NCI-H226 (cell line): Measurements from ENCODE around the gene SREBF1.

Experiments
- DNase-seq: peaks from one replicate; pipeline ENCODE4 v3.0.0-alpha.2; 2015

SREBF1 gene

DNA sequence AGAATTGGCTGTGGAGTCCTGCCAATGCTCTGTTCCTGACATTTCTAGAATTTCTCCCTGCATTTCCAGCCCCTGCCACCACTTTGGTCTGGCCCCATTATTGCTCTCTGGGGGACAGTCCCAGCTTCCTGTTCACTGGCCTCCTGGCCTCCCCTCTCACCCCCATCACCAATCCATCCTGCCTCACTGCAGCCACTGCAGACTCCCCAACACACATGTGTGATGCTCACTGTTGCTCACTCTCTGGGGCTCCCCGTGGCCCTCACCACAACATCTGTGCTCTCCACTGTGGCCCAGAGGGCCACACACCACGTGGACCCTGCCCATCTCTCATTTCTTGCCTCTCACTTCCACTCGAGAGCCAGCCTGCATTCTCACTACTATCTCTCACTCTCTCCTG is 64.6 kb downstream of the SREBF1 start:
- DNase-seq = no peak

DNA sequence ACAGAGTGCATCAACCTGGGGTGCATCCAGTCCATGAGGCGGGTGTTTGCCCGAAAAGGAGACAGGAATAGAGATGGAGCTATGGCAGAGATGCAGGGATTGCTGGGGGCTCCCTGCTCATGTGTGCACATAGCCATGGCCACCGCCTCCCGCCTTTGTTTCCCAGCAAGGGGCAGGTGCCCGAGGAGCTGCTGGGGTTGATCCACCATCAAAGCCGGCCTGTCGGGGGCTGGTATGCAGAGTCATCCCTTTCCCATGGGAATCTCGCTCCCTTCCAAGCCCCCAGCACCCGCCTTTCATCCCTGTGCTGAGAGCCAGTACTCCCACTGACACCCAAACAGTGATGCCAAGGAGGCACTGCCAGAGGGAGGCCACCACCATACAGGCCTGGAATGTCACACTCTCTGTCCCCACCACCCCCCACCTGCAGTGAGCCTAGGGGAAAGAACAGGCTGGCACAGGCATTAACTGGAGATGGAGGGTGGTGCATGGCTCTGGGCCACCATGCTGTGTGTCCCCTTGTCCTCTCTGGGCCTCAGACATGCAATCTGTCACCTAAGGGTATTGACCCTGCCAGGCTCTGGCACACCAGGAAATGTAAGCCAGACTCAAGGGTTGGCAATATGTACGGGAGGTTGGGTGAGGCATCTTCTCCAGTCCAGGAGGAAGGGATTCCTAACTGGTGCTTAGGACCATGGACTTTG is 65.1 kb downstream of the SREBF1 start:
- no peak for DNase-seq

DNA sequence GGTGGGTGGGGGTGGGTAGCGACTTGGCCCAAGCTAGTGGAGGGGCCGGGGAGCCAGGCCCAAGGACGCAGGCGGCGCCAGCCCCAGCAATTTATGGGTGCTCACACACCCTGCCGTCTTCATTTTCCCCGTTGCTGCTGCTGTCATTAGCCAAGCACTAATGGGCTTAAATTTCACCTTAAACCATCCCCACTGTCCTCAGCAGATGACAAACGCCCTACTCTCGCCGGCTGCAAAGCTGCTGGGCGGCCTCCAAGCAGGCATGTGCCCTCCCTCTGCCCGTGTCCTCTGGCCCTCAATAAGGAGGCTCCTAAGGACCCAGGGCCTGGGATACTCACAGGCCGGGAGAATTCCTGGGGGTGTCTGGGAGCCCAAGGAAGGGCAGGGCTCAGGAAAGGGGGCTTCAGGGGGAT is 66.1 kb downstream of the SREBF1 start:
- DNase-seq = no peak

DNA sequence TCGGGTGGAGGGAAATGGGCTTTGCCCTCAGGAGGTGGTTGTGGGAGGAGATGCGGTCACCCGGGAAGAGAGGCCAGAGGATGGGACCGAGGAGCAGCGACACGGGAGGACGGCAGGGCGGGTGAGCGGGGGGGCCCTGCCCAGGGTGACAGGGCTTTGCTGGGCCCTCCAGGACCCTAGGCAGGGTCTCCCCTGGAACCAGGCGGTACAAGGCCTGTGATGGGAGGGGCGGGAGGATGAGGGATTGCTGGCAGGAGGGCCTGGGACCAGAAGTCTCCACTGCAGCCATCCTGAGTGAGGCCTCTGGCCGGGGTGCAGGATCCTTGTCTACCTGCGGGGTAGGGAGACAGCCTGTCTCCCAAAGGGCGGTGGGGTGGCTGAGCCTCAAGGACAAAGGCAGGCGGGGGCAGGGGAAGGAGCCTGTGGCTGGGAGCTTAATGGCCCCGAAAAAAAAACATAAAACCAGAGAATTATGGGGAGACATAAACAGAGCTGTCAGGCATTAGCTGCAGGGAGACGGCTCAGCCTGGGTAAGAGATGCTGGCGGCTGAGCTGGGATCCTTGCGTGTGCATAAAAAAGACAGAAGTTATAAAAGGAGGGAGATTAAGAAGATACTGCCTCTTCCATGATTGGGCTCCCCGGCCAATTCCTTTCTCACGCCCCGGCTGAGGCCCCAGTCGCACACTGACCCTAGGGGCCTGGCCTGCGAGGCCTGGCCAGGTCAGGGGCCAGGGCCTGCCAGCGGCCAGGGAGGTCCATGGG is 66.7 kb downstream of the SREBF1 start:
- DNase-seq = no peak

DNA sequence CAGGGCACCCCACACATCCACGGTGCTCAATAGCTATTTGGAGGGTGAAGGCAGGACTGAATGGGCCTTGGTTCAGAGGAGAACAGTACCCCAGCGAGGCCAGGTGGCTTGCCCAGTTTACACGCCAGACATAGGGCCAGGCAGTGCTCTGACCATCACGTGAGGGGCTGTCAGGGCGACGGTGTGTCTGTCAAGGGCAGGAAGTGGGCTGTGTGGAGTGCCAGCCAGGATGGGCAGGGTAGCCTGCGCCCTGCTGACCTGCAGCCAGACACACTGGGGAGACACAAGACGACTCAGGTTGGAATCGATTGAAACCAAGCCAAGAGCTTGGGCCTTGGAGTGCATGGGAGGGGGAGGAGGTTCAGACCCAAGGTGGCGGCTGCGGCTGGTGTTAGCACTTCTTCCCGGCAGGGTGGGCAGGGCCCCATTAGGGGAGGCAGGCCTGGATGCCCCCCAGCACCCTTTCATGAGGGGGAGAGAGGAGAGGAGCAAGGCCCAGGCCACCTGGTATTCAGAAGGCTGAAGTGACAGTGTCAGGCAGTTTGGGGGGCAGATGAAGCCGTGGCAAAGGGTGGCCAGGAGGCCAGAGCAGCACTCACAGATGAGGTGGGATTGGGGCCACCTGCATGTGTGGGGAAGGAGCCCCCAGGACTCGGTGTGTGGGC is 68.2 kb downstream of the SREBF1 start:
- DNase-seq = no peak

DNA sequence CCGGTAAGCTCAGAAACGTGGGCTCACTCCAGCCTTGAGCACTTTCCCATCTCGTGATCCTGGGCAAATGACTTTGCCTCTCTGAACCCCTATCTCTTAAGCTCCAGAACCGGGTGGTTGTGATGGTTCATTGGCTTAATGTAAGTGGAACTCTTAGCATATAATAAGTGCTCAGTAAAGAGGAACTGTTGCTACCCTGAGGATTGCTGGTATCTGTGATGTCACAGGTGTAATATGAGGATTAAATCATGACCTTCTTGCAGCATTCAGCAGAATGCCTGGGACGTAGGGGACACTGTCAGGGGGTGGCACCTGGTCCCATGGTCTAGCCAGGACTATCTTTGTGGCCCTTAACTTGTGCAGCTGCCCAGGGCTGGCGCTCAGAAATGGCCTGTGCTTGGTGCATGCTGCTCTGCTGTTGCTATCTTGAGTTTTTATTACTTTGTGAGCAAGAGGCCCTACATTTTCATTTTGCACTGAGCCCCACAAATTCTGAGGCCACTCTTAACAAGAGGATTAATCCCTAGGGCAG is 68.8 kb downstream of the SREBF1 start:
- no peak for DNase-seq

DNA sequence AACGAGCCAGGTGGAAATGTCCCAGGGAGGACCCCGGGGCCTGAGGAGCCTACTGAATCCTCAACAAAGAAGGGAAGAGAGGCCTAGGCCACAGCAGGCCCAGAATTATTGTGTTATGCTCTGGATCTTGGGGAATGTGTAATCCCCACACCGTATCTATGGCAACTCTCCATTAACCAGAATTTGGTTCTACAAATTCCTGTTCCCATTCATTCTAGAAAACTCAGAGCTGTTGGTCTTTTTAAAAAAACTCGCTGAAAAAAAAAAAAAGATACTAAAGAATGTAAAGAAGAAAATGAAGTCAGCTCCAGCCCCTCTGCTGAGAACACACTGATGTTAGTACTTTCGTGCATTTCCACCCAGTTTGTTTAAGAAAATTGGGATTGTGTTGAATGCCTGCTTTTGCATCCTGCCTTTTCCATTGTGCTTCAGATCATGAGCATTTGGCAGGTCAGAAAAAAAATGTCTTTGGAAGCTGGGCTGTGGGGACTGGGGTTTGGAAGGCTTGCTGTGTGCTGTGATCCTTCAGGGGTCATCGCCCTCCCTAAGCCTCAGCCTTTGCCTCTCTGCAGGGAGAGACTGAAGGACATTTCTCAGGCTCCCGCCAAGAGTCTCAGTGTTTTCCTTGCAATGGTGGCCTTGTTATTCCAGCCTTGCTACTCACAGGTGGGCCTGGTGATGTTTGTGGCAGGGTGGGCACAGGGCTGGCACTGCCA is 69.5 kb downstream of the SREBF1 start:
- no peak for DNase-seq

DNA sequence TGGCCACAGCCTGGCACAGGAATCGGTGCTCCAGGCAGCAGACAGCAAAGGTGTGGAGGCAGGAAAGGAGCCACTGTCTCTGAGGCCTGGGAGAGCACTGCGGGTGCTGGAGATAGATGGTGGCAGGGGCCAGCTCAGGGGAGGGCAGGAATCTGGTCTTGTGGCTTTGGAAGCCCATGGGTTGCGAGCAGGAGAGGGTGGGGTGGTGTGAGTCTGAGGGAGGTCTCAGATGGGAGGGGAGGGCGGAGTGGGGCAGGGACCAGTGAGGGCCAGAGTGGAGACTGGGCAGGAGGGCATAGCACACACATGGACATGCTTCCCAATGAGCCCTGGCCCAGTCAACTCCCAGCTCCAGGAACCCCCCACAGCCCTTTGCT is 70.1 kb downstream of the SREBF1 start:
- no peak for DNase-seq

DNA sequence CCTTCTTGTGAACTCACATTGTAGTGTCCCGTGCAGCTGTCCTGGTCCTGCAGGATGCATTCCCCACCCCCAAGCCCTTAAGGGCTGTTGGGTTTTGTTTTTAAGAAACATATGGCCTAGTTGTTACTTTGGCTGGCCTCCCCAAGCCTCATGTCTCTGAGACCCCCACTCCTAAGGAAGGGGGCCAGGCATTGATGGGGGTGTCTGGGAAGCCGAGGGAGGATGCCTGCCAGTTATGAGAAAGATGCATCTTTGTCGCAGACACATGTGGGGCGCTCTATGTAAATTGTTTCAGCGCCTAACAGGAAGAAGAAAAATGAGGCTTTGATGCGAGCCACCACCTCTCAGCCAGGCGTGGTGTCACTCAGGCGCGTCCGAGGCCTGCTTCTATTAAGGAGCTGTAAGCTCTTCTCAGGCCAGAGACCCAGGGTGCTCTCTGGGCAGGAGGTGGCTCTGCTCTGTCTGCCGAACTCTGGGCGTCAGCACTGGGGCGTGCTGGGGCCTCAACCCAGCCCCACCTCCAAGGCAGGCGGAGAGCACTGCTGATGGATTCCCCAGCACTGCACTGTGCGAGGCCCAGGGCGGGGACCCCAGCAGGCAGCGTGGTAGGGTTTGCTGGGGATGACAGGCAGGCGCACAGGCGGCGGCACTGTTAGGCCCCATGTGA is 70.6 kb downstream of the SREBF1 start:
- DNase-seq = no peak

DNA sequence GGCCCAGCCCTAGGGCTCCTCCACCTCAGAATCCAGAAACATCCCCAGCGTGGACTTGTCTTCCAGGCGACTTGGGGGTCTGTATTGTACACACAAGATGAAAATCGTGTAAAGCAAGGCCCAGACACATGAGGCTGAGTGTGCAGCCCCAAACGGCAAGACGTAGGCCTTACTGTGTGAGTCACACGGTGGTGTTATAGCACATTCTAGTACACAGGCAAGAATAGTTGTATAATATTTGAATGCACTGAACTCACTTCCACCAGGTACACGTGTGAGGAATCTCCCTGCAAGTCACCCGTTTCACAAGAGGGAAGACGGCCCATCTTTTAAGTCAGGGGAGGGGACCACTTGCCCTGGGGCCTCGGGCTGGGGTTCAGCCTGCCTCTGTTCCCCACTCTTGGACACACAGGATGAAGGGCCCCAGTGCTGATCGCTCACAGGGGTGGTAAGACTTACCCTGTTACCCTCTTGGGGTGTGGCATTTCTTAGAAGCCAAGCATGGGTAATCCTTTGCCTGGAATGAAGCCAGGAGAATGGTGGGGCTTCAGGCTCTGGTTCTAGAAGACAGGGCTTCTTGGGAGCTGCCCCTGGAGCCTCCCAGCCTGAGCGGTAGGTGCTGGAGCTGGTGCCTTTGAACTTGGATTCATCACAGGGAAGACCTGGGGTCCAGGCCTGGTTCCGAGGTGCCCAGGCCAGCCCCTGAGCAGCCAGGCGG is 71.3 kb downstream of the SREBF1 start:
- no peak for DNase-seq

DNA sequence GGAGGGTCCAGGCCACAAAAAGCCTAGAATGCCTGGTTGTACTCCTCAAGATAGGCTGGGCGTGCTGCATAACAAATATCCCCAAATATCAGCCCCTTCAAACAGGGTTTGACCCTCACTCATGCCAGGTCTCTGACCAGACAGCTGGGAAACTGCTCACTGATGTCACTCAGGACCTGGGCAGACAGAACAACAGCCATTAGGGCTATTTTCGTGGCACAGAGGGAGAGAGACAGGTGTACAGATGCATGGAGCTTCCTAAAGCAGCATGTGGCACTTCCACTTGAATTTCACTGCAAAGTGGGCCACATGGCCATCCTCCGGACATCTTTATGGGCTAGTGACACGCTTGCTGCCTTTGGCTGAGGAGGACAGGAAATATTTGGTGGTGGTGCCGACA is 73.1 kb downstream of the SREBF1 start:
- DNase-seq = no peak

DNA sequence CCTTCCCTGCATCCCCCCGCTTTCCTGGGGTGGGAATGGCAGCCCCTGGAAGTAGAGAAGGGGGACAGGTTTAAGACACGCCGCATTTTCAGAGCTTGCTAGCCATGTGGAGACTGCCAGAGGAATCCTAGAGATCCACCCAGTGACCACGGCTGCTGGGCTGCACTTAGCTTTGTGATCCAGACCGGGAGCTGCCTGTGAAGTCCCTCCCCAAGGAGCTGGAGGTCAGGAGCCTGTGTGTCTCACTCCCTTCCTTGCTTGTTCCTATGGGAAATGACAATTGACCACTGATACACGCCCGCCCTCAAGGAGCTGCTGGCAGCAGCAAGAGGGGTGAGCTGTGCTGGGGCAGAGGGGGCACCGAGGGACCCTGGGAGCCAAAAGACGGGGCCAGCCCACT is 73.7 kb downstream of the SREBF1 start:
- DNase-seq = no peak

DNA sequence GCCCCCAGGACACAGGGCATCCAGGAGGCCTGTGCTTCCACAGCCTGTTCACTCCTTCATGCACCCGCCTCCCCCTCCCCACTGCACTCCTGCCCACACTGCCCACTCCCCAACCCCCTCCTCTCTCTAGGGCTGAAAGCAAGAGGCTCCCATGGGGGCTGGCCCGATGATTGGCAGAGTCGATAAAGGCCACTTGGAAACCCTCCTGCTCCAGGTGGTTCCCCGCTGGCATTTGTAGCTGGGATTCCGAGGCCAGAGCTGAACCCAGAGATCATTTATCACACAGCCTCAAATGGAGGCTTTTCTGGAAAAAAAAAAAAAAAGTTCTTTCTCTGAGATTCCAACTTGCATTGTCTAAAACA is 74.1 kb downstream of the SREBF1 start:
- DNase-seq = no peak
